ENCODE results near the gene CSRP1. TPM values are rescaled to one million over a fixed set of nuclear protein-coding genes. Genes with fewer than 3 reads are reported as not detected.

The CSRP1 gene
- total RNA-seq, 1 experiment from 2014 or later = 14.3 TPM

- ChIA-PET POLR2A (no interaction called here), CTCF (interaction anchor here (1.5 to 5.9 kb wide), 4 partner anchors 24 to 359 kb away, joined by 4 to 43 read pairs (median 18); no protein-coding TSS in a partner anchor)
- H3K27ac Mint-ChIP-seq = no peak overlapping the region
- ATAC-seq = no peak
- H3K4me1 Mint-ChIP-seq = peaks cover 37% of the 10 kb centered on the region
- H3K9me3 Mint-ChIP-seq = no peaks in the 10 kb centered on the region
- H3K27me3 Mint-ChIP-seq (ENCODE audit: low read depth) = peaks cover 57% of the 10 kb centered on the region
- H3K4me3 Mint-ChIP-seq = no peak overlapping the region
- DNase-seq (ENCODE audit: low spot score) = no peak
- H3K36me3 Mint-ChIP-seq = no peaks in the 10 kb centered on the region
- TF ChIP-seq AR (CRISPR knock-in tag; IDR thresholded peaks at IDR 0.05) = no peak
Measured at GRCh38 chr1:201537028-201537427, 30.1 kb upstream of the CSRP1 start.

GRCh38 chr1:201536558-201536957 lies 29.6 kb upstream of the CSRP1 start:
- TF ChIP-seq FOXP1 (CRISPR knock-in tag; IDR thresholded peaks at IDR 0.05; ENCODE audit: borderline replicate concordance) (no peak), E2F1 (CRISPR knock-in tag; IDR thresholded peaks at IDR 0.05) (no peak), SMAD3 (CRISPR knock-in tag; IDR thresholded peaks at IDR 0.05; ENCODE audit: borderline replicate concordance) (no peak), MYBL2 (CRISPR knock-in tag; IDR thresholded peaks at IDR 0.05) (no peak), FOXP4 (CRISPR knock-in tag; IDR thresholded peaks at IDR 0.05) (no peak), ELF4 (CRISPR knock-in tag; IDR thresholded peaks at IDR 0.05; ENCODE audit: low read depth) (no peak), NR3C1 (CRISPR knock-in tag; conservative IDR thresholded peaks at IDR 0.05; ENCODE audit: low read depth) (no peak), TEAD1 (CRISPR knock-in tag; IDR thresholded peaks at IDR 0.05) (no peak), SP1 (CRISPR knock-in tag; conservative IDR thresholded peaks at IDR 0.05) (no peak)
- H3K4me3 Mint-ChIP-seq = no peak overlapping the region
- peaks cover 39% of the 10 kb centered on the region for H3K4me1 Mint-ChIP-seq
- ATAC-seq (no peak), DNase-seq (ENCODE audit: low spot score) (no peak)
- CTCF ChIA-PET = interaction anchor here (1.3 to 8.2 kb wide), 5 partner anchors 24 to 360 kb away, joined by 3 to 87 read pairs (median 28); no protein-coding TSS in a partner anchor
- POLR2A ChIA-PET = no interaction called here
- H3K27ac Mint-ChIP-seq = no peak overlapping the region
- no peaks in the 10 kb centered on the region for H3K36me3 Mint-ChIP-seq
- H3K27me3 Mint-ChIP-seq (ENCODE audit: low read depth) = peaks cover 52% of the 10 kb centered on the region
- no peaks in the 10 kb centered on the region for H3K9me3 Mint-ChIP-seq

- Mint-ChIP-seq H3K4me3 (no peak overlapping the region), H3K27ac (no peak overlapping the region), H3K36me3 (no peaks in the 10 kb centered on the region), H3K4me1 (peaks cover 40% of the 10 kb centered on the region), H3K9me3 (no peaks in the 10 kb centered on the region), H3K27me3 (ENCODE audit: low read depth) (peaks cover 46% of the 10 kb centered on the region)
- POLR2A ChIA-PET = interaction anchor here (0.5 kb wide), 1 partner anchor 9 kb away, joined by 3 read pairs; no protein-coding TSS in a partner anchor
- no peak for ATAC-seq
- DNase-seq (ENCODE audit: low spot score) = no peak
- CTCF ChIA-PET = interaction anchor here (1.2 to 8.2 kb wide), 6 partner anchors 23 to 360 kb away, joined by 3 to 87 read pairs (median 16); no protein-coding TSS in a partner anchor
- TF ChIP-seq SMAD4 (CRISPR knock-in tag; IDR thresholded peaks at IDR 0.05) = no peak
- TF ChIP-seq PRRX2 (CRISPR knock-in tag; IDR thresholded peaks at IDR 0.05) = no peak
- no peak for TF ChIP-seq ZMAT4 (CRISPR knock-in tag; IDR thresholded peaks at IDR 0.05)
- TF ChIP-seq MXD4 (CRISPR knock-in tag; IDR thresholded peaks at IDR 0.05; ENCODE audit: borderline replicate concordance) = no peak
- no peak for TF ChIP-seq ZSCAN18 (CRISPR knock-in tag; IDR thresholded peaks at IDR 0.05)
- no peak for TF ChIP-seq NFE2L1 (CRISPR knock-in tag; IDR thresholded peaks at IDR 0.05)
- TF ChIP-seq CREB1 (CRISPR knock-in tag; IDR thresholded peaks at IDR 0.05) = no peak
- TF ChIP-seq SP1 (CRISPR knock-in tag; conservative IDR thresholded peaks at IDR 0.05) = no peak
- no peak for TF ChIP-seq FOXP4 (CRISPR knock-in tag; IDR thresholded peaks at IDR 0.05)
- TF ChIP-seq CREM (CRISPR knock-in tag; IDR thresholded peaks at IDR 0.05) = no peak
- TF ChIP-seq PREB (CRISPR knock-in tag; IDR thresholded peaks at IDR 0.05; ENCODE audit: borderline replicate concordance) = no peak
- TF ChIP-seq ERG (CRISPR knock-in tag; IDR thresholded peaks at IDR 0.05) = no peak
Measured at GRCh38 chr1:201535919-201536245, 29.0 kb upstream of the CSRP1 start.
